Lower leg skin (tissue), 4 donors: Measurements from ENCODE around the gene FTO. TPM values are rescaled to one million over a fixed set of nuclear protein-coding genes. Genes with fewer than 3 reads are reported as not detected.

Experiments used
- DNase-seq, 2 donors: peaks; one replicate each; pipeline ENCODE4 v3.0.0-alpha.2; 2019; ENCODE audit warnings: low spot score in 2 of 2
- H3K4me3 ChIP-seq: fragments of 200-600 bp; sonication (generic); 2 replicates; pipeline ENCODE4 v1.5.1; 2017; ENCODE audit warnings: mild to moderate bottlenecking, low read depth; ENCODE audit not compliant: poor library complexity, severe bottlenecking
- POLR2A ChIP-seq, 2 donors: fragments of 450-650 bp; IDR thresholded peaks; one replicate each; pipeline ENCODE4 v1.6.1; 2016 to 2017; ENCODE audit warnings: antibody characterized with exemption in 2 of 2, mild to moderate bottlenecking in 1 of 2, moderate library complexity in 1 of 2
- WGBS, 2 donors: methylation state at CpG; one replicate each; pipeline ENCODE4 v1.1.5; 2018; 5-methylcytosine and 5-hydroxymethylcytosine counted together
- intact Hi-C: fragments of 100-400 bp; cut with DNase I; formaldehyde crosslinking; loops from one replicate; pipeline ENCODE4 v1.15.0; 2023; ENCODE audit warnings: low total_unique reads
- total RNA-seq, 4 donors: library from RNA; depleted of rRNA; stranded (reverse); fragments of >200 nt; gene quantifications; one replicate each; pipeline ENCODE4 v1.1.0, GENCODE V29; 2016
- TF ChIP-seq, protein P1 (sequence below), 3 donors: fragments of 450-650 bp; IDR thresholded peaks; one replicate each; pipeline ENCODE4 v1.5.1; 2016; ENCODE audit warnings: antibody characterized with exemption in 3 of 3, mild to moderate bottlenecking in 3 of 3, moderate library complexity in 2 of 3

Gene FTO
- total RNA-seq, 4 donors from 2014 or later = 61.2 to 88.2 (median 64.1) TPM

DNA sequence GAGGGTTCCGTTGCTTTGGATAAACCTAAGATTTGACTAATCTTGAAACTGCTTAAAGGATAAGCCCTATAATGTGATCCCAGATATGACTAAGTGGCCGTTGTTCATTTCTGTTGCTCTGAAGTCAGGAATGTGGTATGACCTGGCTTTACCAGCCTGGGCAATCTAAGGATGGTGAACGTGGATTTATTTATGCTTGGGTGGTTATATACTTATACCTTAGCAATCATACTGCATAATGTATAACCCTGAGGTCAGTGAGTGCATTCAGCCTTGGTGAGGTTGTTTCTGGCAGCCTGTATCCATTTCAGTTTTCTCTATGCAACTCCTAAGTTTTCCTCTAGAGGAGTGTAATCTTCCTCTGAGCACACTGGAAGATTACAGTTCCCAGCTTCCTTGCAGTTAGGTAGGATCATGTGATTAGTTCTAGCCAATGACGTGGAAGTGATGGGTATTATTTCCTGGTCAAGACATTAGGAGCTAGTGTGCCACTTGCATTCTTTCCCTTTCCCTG is 41.9 kb downstream of the FTO start:
- WGBS, 2 donors = 58 to 64% methylated on average over 4 of the region's 4 CpGs
- intact Hi-C loops = no loop called here
- TF ChIP-seq POLR2A (IDR thresholded peaks at IDR 0.05) = no peak
- TF ChIP-seq, protein P1, sequence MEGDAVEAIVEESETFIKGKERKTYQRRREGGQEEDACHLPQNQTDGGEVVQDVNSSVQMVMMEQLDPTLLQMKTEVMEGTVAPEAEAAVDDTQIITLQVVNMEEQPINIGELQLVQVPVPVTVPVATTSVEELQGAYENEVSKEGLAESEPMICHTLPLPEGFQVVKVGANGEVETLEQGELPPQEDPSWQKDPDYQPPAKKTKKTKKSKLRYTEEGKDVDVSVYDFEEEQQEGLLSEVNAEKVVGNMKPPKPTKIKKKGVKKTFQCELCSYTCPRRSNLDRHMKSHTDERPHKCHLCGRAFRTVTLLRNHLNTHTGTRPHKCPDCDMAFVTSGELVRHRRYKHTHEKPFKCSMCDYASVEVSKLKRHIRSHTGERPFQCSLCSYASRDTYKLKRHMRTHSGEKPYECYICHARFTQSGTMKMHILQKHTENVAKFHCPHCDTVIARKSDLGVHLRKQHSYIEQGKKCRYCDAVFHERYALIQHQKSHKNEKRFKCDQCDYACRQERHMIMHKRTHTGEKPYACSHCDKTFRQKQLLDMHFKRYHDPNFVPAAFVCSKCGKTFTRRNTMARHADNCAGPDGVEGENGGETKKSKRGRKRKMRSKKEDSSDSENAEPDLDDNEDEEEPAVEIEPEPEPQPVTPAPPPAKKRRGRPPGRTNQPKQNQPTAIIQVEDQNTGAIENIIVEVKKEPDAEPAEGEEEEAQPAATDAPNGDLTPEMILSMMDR (IDR thresholded peaks at IDR 0.05) = no peak
- DNase-seq = no peak
- no peak overlapping the region for H3K4me3 ChIP-seq

DNA sequence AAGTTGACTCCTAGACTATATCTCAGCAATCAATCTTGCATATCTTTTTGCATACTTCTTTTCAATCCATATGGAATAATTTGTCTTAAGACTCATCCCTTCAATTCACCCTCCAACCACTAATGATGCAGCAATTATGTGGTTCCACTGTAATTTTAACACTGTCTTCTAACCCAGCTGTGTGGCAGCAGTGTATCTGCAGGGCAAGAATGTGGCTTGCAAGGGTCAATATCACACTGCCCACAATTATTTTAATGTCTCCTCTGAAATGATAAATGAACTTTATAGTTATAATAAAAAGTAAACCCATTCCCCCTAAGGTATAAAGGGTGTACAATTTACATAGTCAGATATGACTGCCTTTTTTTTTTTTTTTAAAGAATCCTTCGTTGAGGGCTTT is 48.6 kb downstream of the FTO start:
- 65 to 71% methylated on average over 1 of the region's 1 CpG for WGBS, 2 donors
- no peak for TF ChIP-seq POLR2A (IDR thresholded peaks at IDR 0.05)
- TF ChIP-seq, protein P1 (IDR thresholded peaks at IDR 0.05) = no peak
- DNase-seq = no peak
- no peak overlapping the region for H3K4me3 ChIP-seq
- intact Hi-C loops = no loop called here

DNA sequence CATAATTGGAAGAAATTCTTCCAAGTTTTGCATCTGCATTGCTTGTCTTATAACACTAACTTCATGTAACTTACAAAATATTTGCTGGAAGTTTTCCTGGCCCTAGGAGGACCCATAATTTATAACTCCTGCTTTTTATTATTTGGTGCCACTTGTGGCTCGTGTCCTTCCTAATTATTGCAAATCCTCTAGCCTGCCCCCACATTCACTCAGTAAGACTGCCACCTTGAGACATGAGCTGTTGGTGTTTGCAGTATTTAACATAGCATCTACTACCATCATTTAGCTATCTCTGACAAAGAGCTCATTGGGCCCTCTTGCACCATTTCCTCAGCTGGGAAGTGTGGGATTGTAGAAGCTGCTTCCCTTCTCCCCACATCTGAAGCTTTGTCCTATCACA is 49.5 kb downstream of the FTO start:
- intact Hi-C loops = no loop called here
- DNase-seq = no peak
- no peak overlapping the region for H3K4me3 ChIP-seq
- TF ChIP-seq, protein P1 (IDR thresholded peaks at IDR 0.05) = no peak
- TF ChIP-seq POLR2A (IDR thresholded peaks at IDR 0.05) = no peak
- WGBS, 2 donors = 45% methylated on average over 1 of the region's 1 CpG

DNA sequence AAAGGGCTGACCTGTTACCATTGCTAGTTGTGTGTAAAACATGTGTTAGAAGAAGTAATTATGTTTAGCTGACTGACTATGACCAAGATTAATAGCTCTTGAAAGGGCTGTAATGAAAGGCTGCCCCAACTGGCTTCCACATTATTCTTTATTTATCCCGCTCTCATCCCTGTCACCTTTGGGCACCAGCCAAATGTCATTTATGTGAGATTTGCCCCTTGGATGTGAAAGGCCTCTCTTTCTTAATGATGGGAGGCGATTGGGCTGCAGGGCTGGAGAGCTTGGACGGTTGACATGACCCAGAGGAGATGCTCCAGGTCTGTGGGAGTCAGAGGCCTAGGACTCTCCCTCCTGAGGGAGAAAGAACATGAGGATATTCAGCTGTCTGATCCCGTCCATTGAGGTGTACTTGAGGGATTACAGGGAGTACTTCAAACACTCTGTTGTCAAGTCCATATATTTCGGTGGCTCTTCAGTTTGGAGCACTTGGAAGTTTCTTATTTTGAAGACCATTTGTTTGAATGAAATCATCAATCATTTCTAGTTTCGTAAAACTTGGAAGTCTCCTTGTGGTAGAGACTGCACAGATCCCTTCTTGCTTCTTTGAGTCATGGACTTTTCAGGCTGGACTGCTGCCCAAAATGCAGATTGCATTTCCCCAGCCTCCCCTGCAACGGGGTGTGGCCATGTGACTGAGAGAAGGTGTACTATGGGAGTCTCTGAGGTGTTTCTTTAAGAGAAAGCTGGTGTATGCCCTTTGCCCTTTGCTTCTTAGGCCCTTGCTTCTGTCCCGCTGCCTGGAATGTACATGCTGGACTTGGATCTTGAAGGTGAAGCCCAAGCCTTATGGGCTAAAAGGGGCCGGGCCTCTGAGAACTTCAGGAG is 51.3 kb downstream of the FTO start:
- no peak overlapping the region for H3K4me3 ChIP-seq
- peak in 1 of 2 donors; percentile 53 for DNase-seq
- 64 to 67% methylated on average over 9 of the region's 9 CpGs for WGBS, 2 donors
- intact Hi-C loops = no loop called here
- no peak for TF ChIP-seq POLR2A (IDR thresholded peaks at IDR 0.05)
- TF ChIP-seq, protein P1 (IDR thresholded peaks at IDR 0.05) = no peak

DNA sequence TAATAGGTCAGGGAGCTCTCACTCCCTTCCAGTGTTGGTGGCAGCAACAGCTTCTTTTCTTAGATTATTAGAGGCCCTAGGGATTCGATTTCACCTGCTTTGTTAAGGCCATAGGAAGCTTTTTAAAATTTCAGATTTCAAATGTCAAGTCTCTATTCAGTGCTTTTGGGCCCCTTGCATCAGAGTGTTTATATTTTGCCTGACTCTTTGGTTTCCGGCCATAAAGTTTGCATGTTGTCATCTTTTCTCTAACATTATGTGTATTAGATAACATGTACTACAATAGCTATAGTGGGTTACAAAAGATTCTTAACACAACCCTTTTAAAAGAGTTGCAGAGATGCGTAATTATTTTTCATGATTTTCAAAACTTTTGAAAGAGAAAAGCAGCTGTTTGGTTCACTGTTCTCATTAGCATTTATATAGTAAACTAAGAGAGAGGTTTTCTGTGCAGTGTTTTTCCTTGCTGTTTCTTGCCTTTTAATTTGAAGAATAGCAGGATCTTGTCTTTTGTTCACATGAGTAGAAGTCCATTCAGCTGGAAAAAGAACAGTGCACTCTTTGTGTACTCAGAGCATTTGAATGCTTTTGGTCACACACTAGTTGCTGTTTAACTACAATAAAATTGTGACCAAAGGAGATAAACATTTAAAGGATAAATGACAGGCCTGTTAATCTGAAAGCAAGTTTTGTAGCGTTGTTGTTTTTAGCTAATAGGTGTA is 52.5 kb downstream of the FTO start:
- intact Hi-C loops = loop anchor here (2.0 kb wide), 1 partner anchor 58 kb away; no protein-coding TSS in a partner anchor
- TF ChIP-seq, protein P1 (IDR thresholded peaks at IDR 0.05) = no peak
- TF ChIP-seq POLR2A (IDR thresholded peaks at IDR 0.05) = no peak
- no peak for DNase-seq
- no peak overlapping the region for H3K4me3 ChIP-seq
- WGBS, 2 donors = 69 to 81% methylated on average over 4 of the region's 4 CpGs
